Renal cortical epithelial cell (primary cell): ENCODE measurements around the gene IFT22. TPM values are rescaled to one million over a fixed set of nuclear protein-coding genes. Genes with fewer than 3 reads are reported as not detected.
A peak's percentile ranks its signal among the peaks of the same experiment; 100 is the strongest.
"Not testable (repeated sequence)": the region's sequence is repeated elsewhere in the genome, so short reads cannot be mapped to it uniquely, and the experiment has no call there.

Experiments
- DNase-seq: peaks from one replicate; pipeline ENCODE4 v3.0.0-alpha.2; 2011; ENCODE audit warnings: low read depth
- total RNA-seq: library from RNA; depleted of rRNA; stranded (reverse); fragments of >200 nt; gene quantifications from 2 replicates; pipeline ENCODE4 v1.2.3, GENCODE V29; 2014

The IFT22 gene
- 32.3 and 65.0 TPM in 2 replicates for total RNA-seq

DNA sequence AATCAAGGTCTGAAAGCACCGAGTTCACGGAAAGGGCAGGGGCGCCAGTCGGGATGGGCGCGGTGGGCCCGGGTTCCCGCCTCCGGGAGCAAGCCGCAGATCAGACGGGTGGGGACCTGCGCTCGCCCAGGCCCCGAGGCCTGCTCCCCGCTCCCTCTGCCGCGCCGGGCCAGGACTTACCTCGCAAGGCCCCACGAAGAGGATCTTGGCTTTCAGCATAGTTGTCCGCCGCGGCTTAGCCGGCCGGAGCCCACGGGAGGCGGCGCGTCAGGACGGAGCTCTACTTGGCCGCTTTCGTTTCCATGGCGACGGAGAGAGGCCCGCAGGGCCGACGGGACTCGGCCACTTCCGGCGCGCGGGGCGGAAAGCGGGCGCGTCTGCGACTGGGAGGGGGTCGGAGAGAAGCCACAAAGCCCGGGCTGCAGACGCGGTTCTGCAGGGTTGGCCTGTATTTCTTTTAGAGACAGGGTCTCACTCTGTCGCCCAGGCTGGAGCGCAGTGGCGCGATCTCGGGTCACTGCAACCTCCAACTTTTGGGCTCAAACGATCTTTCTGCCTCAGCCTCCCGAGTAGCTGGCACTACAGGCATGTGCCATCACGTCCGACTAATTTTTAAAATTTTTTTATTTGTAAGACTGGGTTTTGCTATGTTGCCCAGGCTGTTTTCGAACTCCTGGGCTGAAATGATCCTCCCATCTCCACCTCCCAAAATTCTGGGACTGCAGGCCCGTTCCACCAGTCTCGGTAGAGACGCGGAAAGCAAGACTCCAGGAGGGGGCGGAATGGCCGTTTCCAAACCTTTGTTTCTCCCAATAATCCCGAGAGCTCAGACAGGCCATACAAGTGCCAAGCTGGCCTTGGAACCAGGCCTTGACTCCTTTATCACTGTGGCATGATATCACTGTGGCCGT, at the start of gene IFT22:
Gene IFT22, minus strand, starts transcription at position 322 of the 911 bp plus-strand sequence. Its CDS starts 103 bp downstream, at position 219.
- peak; percentile 76 for DNase-seq

- DNase-seq = no peak
Measured at GRCh38 chr7:101370836-101371235, 49.2 kb upstream of the IFT22 start.

DNA sequence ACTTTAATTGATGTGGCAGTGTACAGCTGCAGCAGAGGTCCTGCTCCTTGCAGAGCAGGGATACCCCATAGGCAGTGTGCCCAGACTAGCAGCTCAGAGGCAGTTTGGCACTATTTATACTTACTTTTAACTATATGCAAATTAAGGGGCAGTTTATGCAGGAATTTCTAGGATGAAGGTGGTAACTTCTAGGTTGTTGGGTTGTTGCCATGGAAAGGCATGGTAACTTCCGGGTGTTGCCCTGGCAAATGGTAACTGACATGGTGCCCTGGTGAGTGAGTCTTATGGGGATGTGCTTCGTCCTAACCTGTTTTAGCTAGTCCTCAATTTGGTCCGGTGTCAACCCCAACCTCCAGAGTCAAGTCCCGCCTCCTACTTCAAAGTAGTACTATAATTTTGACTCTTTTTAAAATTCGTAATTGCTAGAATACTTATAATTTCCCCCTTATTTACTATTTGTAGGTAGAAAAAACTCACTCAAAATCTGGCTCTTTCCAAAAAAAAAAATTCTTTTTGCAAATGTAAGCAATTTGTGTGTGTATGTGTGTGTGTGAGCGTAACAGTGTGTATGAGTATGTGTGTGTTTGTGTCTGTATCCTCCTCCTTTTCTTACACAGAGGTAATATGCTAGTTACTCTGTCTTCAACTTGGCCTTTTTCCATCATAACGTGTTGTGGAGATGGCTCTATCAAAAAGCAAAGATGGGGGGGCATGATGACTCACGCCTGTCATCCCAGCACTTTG, 47.0 kb upstream of the IFT22 start:
- DNase-seq = peak; percentile 9

GRCh38 chr7:101367676-101368075, 46.1 kb upstream of the IFT22 start:
- DNase-seq = no peak

DNA sequence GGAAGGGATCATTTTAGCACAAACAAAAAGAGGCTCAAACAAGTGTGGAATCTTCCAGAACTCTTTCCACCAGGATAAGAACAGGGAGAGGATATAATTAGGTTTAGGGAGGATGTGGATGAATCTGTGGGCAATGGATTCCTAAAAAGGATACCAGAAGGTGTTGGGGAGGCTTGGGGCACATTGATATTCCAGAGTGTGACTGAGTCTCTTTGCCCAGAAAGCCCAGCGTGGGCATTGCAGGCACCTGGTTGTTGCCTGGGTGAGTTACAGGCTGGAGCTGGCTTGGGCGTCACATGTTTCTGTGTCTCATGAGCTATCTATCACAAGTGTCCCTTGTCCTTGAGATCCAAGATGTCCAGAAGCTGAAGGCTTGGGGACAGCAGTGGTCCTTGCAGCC, 44.3 kb upstream of the IFT22 start:
- DNase-seq = no peak

DNA sequence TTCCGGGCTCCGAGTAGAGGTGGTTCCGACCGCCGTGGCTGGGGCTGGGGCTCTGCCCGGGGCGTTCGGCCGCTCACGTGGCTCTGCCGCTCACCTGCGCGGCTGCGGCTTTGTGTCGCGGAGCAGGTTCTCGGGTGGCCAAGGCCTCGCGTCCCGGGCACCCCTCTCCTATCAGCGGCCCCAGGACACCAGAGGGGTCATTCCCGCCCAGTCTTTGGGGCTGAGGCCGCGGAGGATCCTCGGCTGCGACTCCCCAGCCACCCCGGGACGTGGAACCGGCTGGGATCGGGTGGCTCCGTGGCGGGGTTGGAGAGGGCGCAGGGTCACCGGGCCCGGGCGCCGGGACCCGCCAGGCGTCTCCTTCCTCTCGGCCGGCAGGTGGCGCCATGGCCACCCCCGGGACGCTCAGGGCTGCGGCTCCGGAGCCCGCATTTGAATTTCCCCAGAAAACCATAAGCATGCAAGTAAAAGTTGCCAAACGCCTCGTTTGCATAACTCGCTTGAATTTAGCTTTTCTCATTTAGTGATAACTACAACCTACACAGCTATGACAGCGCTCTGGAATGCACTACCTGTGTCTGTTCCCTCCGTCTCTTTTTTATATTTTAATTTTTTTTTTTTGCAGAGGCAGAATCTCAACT, 42.2 kb upstream of the IFT22 start:
- DNase-seq = peak; percentile 20

DNA sequence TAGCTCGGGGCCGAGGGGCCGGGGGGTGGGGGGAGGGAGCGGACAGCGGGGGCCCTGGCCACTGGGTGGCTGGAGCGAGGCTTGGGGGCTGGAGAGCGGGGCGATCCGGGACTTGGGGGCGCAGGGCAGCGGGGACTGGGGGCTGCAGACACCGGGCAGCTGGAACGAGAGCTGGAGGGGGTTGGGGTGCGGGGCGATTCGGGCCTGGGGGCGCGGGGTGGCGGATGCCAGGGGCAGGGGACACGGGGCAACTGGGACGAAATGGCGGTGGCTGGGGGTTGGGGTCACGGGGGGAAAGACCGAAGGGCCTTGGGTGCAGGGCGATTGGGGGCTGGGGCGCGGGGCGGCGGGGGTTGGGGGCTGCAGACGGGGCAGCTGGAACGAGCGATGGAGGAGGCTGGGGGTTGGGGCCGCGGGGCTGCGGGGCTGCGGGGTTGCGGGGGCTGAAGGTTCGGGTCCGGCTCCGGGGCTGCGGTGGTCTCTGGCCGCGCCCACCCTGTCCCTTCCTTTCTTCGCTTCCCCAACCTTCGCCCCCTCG, 41.7 kb upstream of the IFT22 start:
- no peak for DNase-seq

GRCh38 chr7:101362334-101363195, 41.0 kb upstream of the IFT22 start, which contains the start of gene COL26A1:
COL26A1 (plus strand) TSS chr7:101362875; CDS start chr7:101363033, 158 bp downstream.
- no peak for DNase-seq

GRCh38 chr7:101357433-101357832, 35.8 kb upstream of the IFT22 start:
- no peak for DNase-seq

DNA sequence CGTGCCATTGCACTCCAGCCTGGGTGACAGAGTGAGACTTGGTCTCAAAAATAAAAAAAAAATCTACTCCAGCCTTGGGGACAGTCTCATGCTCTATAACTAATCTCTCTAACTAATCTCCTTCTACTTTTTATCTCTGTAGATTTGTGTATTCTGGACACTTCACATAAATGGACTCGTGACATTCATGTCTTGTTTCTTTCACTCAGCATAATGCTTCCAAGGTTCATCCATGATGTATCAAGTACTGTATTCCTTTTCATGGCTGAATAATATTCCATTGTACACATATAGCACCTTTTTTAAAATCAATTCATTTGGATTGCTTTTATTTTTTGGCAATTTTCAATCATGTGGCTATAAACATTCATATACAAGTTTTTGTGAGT, 31.3 kb upstream of the IFT22 start:
- no peak for DNase-seq

- DNase-seq = not testable (repeated sequence)
Measured at GRCh38 chr7:101349300-101349699, 27.7 kb upstream of the IFT22 start.

DNA sequence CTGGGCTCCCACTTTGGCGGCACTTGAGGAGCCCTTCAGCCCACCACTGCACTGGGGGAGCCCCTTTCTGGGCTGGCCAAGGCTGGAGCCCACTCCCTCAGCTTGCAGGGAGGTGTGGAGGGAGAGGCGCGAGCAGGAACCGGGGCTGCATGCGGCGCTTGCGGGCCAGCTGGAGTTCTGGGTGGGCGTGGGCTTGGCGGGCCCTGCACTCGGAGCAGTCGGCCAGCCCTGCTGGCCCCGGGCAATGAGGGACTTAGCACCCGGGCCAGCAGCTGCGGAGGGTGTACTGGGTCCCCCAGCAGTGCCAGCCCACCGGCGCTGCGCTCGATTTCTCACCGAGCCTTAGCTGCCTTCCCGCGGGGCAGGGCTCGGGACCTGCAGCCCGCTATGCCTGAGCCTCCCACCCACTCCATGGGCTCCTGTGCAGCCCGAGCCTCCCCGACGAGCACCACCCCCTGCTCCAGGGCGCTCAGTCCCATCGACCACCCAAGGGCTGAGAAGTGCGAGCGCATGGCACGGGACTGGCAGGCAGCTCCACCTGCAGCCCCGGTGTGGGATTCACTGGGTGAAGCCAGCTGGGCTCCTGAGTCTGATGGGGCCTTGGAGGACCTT, 26.9 kb upstream of the IFT22 start:
- DNase-seq = not testable (repeated sequence)

- no peak for DNase-seq
Measured at GRCh38 chr7:101347477-101347876, 25.9 kb upstream of the IFT22 start.

- DNase-seq = no peak
Measured at GRCh38 chr7:101342892-101343291, 21.3 kb upstream of the IFT22 start.

DNA sequence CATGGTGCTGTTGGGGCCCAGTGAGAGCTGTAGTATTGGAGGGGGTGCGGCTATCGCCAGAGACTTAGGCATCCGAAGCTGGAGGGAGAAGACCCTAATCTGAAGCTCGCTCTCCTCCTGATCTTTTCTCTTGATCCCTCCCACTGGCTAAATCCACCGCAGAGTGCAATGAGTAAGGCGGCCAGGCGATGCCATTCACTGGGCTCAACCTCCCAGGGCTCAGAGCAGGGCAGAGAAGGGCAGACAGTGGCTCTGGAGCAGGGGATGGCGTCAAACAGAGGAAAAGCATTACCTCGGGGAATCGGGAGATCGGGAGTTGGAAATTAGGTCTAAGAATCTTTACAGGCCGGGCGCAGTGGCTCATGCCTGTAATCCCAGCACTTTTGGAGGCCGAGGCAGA, 18.8 kb upstream of the IFT22 start:
- DNase-seq = no peak

DNA sequence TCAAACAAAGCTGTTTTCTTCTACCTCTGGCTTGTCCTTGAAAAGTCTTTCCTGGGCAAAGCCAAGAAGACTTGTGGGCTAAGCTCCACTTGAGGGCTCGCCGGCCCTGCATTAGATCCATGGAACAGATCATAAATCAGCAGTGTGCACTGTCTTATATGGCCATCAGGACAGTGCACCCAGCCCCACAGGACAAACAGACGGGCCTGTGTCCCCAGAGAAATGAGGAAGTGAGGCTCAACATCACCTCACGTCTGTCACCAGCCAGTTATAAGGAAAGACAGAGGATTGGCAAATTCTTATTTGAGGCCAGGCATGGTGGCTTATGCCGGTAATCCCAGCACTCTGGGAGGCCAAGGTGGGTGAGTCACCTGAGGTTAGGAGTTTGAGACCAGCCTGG, 12.3 kb upstream of the IFT22 start:
- no peak for DNase-seq

- DNase-seq = no peak
Measured at GRCh38 chr7:101332026-101332425, 10.4 kb upstream of the IFT22 start.

- DNase-seq = no peak
Measured at GRCh38 chr7:101330011-101330484, 8.4 kb upstream of the IFT22 start.

DNA sequence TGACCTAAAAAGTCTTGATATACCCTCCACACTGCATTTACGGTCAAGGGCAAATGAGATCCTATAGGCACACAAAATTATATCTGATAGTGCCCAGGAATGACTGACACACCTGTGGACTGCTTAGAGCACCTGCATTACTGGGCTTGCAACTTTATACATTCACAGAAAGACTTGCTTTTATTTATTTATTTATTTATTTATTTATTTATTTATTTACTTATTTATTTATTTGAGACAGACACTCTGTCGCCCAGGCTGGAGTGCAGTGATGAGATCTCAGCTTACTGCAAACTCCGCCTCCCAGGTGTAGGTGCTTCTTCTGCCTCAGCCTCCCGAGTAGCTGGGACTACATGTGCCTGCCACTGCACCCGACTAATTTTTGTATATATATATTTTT, 6.5 kb upstream of the IFT22 start:
- DNase-seq = no peak

DNA sequence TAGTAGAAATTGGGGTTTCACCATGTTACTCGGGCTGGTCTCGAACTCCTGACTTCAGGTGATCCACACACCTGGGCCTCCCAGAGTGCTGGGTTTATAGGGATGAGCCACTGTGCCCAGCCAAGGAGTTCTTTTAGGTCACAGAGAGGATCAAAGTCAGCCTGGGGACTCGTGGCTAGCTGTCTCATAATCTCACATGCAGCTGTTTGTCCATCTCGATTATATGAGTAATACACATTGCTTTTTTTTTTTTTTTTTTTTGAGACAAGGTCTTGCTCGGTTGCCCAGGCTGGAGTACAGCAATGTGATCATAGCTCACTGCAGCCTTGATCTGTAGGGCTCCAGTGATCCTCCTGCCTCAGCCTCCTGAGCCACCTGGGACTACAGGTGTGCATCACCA, 2.2 kb downstream of the IFT22 start:
- DNase-seq = no peak
